SKM-1 (cell line): ENCODE data around the gene GP1BA.
A peak's percentile ranks its signal among the peaks of the same experiment; 100 is the strongest.

Experiments used
- DNase-seq: peaks from one replicate; lab custom pipeline; 2025; ENCODE audit not compliant: unreplicated experiment; lab: John Stamatoyannopoulos, UW

The GP1BA gene

GRCh38 chr17:4949321-4950074 lies 17.4 kb downstream of the GP1BA start:
- no peak for DNase-seq

DNA sequence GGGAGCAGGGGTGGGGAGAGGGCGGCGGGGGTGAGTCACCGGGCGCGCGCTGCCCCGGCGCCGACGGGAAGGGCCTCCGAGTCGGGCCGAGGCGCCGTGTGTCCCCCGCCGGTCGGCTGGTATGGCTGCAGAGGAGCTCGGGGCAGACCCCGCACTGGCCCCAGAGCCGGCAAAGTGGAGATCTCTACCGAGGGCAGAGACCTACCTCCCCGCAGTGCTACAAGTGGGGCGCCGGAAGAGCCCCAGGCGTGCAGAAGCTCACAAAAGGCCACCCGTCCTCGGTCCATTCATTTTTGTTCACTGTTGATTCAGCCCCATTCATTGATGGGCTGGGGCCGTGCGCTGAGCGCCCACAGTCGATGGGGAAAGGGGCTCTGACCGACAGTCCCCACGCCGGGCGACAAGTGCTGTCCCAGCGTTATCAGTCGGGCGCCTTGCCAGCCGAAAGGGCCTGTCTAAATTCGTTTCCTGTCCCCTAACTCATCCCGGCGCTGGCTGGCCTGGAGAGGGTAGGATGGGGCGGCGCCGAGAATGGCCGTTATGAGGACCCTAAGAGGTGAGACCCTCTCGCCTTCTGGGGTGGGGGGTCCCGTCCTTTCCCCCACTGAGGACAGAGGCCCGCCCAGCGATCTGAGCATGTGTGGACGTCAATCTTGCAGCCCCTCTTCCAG lies 18.1 kb downstream of the GP1BA start:
- DNase-seq: no peak

DNA sequence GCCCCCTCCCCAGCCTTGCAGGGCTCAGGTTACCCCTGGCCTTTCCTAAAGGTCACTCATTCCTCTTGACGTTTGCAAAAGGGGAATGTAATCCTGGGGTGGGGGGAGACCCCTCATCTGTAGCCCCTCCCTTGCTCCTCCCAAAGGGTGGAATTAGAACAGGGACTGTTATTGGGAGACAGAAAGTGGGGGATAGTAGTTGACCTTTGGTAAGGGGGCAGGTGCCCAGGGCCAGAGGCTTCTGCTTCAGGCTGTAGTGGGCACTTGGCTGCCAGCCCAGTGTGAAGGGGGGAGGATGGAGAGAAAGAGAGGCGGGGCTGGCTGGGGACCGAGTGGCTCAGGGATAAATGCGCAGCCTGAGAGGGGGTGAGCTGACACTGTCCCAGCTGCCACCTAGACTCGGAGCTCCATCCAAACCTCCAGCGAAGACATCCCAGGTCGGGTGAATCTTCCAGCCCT lies 18.7 kb downstream of the GP1BA start, which contains the start of gene ENO3:
Gene ENO3, plus strand, starts transcription at position 374 of the 459 bp plus-strand sequence. CDS start 711 bp downstream, outside the sequence.
- DNase-seq: no peak

GRCh38 chr17:4951486-4951885 lies 19.4 kb downstream of the GP1BA start:
- DNase-seq: no peak

GRCh38 chr17:4953451-4953961 lies 21.4 kb downstream of the GP1BA start:
- no peak for DNase-seq

- no peak for DNase-seq
Measured at GRCh38 chr17:4955091-4955490, 23.0 kb downstream of the GP1BA start.

DNA sequence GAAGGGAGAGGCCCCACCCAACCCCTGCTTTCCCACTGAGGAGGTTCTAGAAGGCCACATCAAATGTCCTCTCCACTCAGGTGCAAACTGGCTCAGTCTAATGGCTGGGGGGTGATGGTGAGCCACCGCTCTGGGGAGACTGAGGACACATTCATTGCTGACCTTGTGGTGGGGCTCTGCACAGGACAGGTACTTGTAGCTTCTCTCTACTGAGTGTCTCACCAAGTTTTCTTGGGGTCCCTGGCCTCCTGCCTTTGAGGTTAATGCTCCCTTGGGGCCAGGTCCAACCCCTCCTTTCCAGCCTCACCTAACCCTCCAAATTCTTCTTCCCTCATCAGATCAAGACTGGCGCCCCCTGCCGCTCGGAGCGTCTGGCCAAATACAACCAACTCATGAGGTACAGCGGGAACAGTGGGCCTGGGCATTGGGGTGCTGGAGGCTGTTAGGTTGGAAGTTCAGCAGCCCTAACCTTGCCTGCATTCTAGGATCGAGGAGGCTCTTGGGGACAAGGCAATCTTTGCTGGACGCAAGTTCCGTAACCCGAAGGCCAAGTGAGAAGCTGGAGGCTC lies 24.5 kb downstream of the GP1BA start:
- DNase-seq: no peak

DNA sequence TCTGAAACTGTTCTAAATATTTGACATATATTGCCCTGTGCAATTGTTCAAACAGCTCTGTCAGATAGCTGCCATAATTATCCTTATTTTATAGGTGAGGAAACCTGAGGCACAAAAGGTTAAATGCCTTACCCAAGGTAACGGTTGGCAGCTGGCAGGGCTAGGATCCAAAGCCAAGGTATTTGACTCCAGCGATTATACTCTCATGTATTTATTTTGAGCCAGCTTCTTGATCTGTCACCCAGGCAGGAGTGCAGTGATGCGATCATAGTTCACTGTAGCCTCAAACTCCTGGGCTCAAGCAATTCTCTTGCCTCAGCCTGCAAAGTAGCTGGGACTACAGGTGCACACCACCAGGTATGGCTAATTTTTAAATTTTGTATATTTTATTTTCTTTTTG lies 26.0 kb downstream of the GP1BA start:
- no peak for DNase-seq

DNA sequence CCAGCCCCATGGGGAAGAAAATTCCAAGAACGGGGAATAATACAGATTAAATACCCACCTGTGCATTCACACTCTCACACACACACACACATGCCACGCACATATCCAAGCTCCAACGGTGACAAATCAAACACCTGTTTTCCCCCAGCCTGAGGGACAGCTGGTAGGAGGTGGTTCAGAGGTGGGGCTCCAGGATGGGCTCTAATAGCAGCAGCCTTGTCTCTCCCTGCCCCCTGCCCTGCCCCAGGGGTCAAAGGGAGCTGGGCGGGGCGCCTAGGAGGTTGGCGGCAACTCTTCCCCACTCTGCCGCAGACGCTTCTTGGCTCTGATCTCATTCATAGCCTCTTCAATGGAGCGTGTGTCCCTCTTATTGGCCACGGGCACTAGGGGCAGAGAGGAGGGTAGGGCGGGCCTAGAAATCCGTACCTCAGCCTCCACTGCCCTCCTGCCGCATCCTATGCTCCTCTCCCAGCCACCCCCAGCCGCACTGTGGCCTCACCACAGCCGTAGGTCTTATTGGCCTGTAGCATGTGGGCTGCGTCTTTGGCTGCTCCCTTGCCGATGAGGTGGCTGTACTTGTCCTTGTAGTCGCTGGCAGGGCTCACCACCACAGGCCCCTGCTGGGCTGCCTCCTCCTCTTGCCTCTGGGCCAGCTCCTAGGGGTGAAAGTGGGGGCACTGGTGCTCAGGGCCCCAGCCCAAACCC lies 27.3 kb downstream of the GP1BA start:
- no peak for DNase-seq

GRCh38 chr17:4960279-4960922 lies 28.3 kb downstream of the GP1BA start:
- DNase-seq: no peak

DNA sequence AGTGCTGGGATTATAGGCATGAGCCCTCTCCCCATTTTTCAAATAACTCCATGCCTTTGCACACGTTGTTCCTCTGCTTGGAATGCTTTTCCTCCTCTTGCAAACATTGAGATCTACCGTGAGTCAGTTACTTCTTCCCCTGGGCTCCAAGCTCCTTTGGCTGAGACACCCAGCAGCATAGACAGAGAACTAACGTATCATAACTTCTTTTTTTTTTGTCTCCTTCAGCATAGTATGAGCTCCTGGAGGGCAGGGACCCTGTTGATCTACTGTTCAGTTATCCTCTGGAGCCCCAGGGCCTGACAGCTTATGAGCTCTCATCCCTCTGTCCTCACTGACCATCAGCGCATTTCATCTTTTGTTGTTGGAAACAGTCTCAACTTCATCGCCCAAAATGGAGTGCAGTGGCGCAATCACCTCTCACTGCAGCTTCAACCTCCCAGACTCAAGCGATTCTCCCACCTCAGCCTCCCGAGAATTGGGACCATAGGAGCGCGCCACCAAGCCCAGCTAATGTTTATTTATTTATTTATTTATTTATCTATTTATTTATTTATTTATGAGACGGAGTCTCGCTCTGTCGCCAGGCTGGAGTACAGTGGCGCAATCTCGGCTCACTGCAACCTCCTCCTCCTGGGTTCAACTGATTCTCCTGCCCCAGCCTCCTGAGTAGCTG lies 33.4 kb downstream of the GP1BA start:
- DNase-seq: no peak

GRCh38 chr17:4966844-4967538 lies 34.9 kb downstream of the GP1BA start:
- DNase-seq: peak; percentile 72

- DNase-seq: peak; percentile 46
Measured at GRCh38 chr17:4967539-4968485, 35.7 kb downstream of the GP1BA start, which contains the start of gene SPAG7. TSS of gene SPAG7 (minus strand) at chr17:4967817. CDS start at chr17:4967804, 13 bp downstream.

- no peak for DNase-seq
Measured at GRCh38 chr17:4968486-4969046, 36.5 kb downstream of the GP1BA start.

DNA sequence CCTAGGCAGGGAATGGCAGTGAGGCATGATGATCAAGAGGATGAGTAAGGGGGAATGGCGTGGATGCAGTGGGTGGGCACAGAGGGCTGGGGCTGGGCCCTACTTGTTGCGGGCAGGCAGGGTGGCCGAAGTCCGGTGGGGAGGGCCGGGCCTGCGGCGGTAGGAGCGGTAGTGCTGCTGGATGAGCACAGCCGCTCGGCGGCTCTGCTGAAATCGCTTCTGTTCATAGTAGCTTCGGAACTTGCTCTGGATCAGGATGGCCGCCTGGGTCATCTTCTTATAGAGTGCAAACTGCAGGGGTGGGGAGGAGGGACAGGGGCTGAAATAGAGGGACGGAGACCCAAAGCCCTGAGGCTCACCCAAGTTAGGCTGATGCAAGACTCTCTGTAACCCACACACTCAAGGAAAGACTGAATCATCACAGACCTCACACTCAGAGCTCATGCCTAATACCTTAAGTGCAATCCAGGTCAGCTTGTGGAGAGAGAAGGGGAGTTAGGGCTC lies 37.0 kb downstream of the GP1BA start:
- DNase-seq: no peak

DNA sequence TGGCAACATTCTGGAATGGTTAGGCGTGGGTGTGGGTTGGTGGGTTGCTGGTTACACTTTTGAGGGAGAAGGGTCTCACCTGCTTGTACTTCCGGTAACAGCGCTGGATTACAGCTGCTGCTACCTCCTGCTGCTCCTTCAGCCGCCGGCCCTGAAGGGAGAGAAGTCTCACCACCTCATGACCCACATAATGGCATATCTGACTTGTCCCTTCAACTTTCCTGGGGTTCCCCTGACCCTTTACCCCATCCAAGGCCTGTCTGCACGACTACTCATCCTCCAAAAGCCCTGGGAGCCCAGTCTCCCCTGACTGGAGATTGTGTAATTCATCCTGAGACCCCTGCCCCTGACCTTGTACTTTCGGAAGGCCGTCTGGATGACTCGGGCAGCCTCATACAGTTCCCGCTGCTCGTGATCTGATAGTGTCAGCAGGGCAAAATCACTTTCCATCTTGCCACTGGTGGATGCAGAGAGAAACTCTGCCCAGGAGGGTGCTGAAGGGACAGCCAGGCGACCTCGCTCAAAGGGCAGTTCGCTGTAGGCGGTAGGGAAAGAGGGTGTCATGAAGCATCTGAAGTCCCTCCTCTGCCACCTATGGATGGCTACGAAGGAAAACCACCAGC lies 37.6 kb downstream of the GP1BA start:
- no peak for DNase-seq

GRCh38 chr17:4970273-4970672 lies 38.2 kb downstream of the GP1BA start:
- DNase-seq: no peak
